ENCODE data around the gene SLC25A6. TPM values are rescaled to one million over a fixed set of nuclear protein-coding genes. Genes with fewer than 3 reads are reported as not detected.

Gene SLC25A6
- total and polyA plus RNA-seq, 3 experiments from 2014 or later = 330 to 469 (median 341) TPM

- peaks cover 11 to 32% (median 18%) of the 10 kb centered on the region in 3 donors for H3K4me1 Mint-ChIP-seq
- H3K4me3 Mint-ChIP-seq = no peak overlapping the region
- H3K27me3 Mint-ChIP-seq = no peaks in the 10 kb centered on the region
- Histone ChIP-seq H3K9me3 (ENCODE audit: low read length) (no peaks in the 10 kb centered on the region), H3K36me3 (ENCODE audit: insufficient read depth, low read length) (no peaks in the 10 kb centered on the region), H3K27me3 (ENCODE audit: insufficient read depth, low read length, poor library complexity, severe bottlenecking) (no peaks in the 10 kb centered on the region), H3K4me1 (ENCODE audit: insufficient read depth, low read length) (no peaks in the 10 kb centered on the region), H3K27ac (ENCODE audit: low read depth, low read length) (no peak overlapping the region), H3K4me3 (ENCODE audit: low read length) (no peak overlapping the region)
- no peak overlapping the region for H3K27ac Mint-ChIP-seq
- H3K9me3 Mint-ChIP-seq = peaks cover 0 to 1% (median 0%) of the 10 kb centered on the region in 5 donors
- CTCF ChIA-PET = no interaction called here
- peak in 1 of 5 donors; percentile 37 for DNase-seq
- peaks cover 0 to 25% (median 0%) of the 10 kb centered on the region in 3 donors for H3K36me3 Mint-ChIP-seq
- POLR2A ChIA-PET = no interaction called here
These were observed 5.7 kb upstream of the SLC25A6 start for GRCh38 chrX:1397441-1398270.

- no peaks in the 10 kb centered on the region for H3K4me1 ChIP-seq (ENCODE audit: insufficient read depth, low read length)
- H3K27ac Mint-ChIP-seq = peak overlapping the region in 1 of 8 donors; percentile 52
- no peaks in the 10 kb centered on the region for H3K36me3 ChIP-seq (ENCODE audit: insufficient read depth, low read length)
- H3K4me3 Mint-ChIP-seq = no peak overlapping the region
- DNase-seq = peak in 1 of 5 donors; percentile 29
- H3K9me3 ChIP-seq (ENCODE audit: low read length) = no peaks in the 10 kb centered on the region
- no peak overlapping the region for H3K4me3 ChIP-seq (ENCODE audit: low read length)
- H3K4me1 Mint-ChIP-seq = peaks cover 11 to 32% (median 18%) of the 10 kb centered on the region in 3 donors
- no peak overlapping the region for H3K27ac ChIP-seq (ENCODE audit: low read depth, low read length)
- no peaks in the 10 kb centered on the region for H3K27me3 ChIP-seq (ENCODE audit: insufficient read depth, low read length, poor library complexity, severe bottlenecking)
- H3K9me3 Mint-ChIP-seq = peaks cover 0 to 1% (median 0%) of the 10 kb centered on the region in 5 donors
- H3K36me3 Mint-ChIP-seq = peaks cover 0 to 25% (median 0%) of the 10 kb centered on the region in 3 donors
- ChIA-PET POLR2A (no interaction called here), CTCF (no interaction called here)
- H3K27me3 Mint-ChIP-seq = no peaks in the 10 kb centered on the region
These were observed 5.1 kb upstream of the SLC25A6 start for GRCh38 chrX:1397001-1397400.

- Mint-ChIP-seq H3K27ac (peak overlapping the region in 3 of 8 donors; percentile 39 to 59 (median 43)), H3K4me3 (peak overlapping the region in 4 of 7 donors; percentile 21 to 77 (median 40)), H3K27me3 (no peaks in the 10 kb centered on the region), H3K4me1 (peaks cover 17 to 39% (median 24%) of the 10 kb centered on the region in 3 donors), H3K36me3 (peaks cover 0 to 24% (median 0%) of the 10 kb centered on the region in 3 donors), H3K9me3 (peaks cover 0 to 1% (median 0%) of the 10 kb centered on the region in 5 donors)
- Histone ChIP-seq H3K9me3 (ENCODE audit: low read length) (no peaks in the 10 kb centered on the region), H3K36me3 (ENCODE audit: insufficient read depth, low read length) (peaks cover under 1% of the 10 kb centered on the region), H3K27ac (ENCODE audit: low read depth, low read length) (no peak overlapping the region), H3K27me3 (ENCODE audit: insufficient read depth, low read length, poor library complexity, severe bottlenecking) (no peaks in the 10 kb centered on the region), H3K4me3 (ENCODE audit: low read length) (no peak overlapping the region), H3K4me1 (ENCODE audit: insufficient read depth, low read length) (peaks cover 6% of the 10 kb centered on the region)
- DNase-seq = no peak
- ChIA-PET POLR2A (no interaction called here), CTCF (no interaction called here)
These were observed 3.8 kb upstream of the SLC25A6 start for GRCh38 chrX:1395646-1396216.

GRCh38 chrX:1394731-1395501 lies 3.0 kb upstream of the SLC25A6 start:
- peak overlapping the region; percentile 29 to 87 (median 48) for H3K4me3 Mint-ChIP-seq
- Histone ChIP-seq H3K27me3 (ENCODE audit: insufficient read depth, low read length, poor library complexity, severe bottlenecking) (no peaks in the 10 kb centered on the region), H3K36me3 (ENCODE audit: insufficient read depth, low read length) (peaks cover 7% of the 10 kb centered on the region), H3K27ac (ENCODE audit: low read depth, low read length) (no peak overlapping the region), H3K4me3 (ENCODE audit: low read length) (no peak overlapping the region), H3K4me1 (ENCODE audit: insufficient read depth, low read length) (peaks cover 14% of the 10 kb centered on the region), H3K9me3 (ENCODE audit: low read length) (no peaks in the 10 kb centered on the region)
- peaks cover 0 to 1% (median 0%) of the 10 kb centered on the region in 5 donors for H3K9me3 Mint-ChIP-seq
- DNase-seq = peak in 1 of 5 donors; percentile 43
- peaks cover 17 to 47% (median 32%) of the 10 kb centered on the region in 3 donors for H3K4me1 Mint-ChIP-seq
- ChIA-PET CTCF (no interaction called here), POLR2A (no interaction called here)
- peak overlapping the region in 2 of 8 donors; percentile 39 to 63 for H3K27ac Mint-ChIP-seq
- peaks cover 0 to 26% (median 1%) of the 10 kb centered on the region in 3 donors for H3K36me3 Mint-ChIP-seq
- H3K27me3 Mint-ChIP-seq = no peaks in the 10 kb centered on the region

GRCh38 chrX:1393871-1394615 lies 2.1 kb upstream of the SLC25A6 start:
- peaks cover 21 to 53% (median 39%) of the 10 kb centered on the region in 3 donors for H3K4me1 Mint-ChIP-seq
- H3K36me3 Mint-ChIP-seq = peaks cover 0 to 34% (median 1%) of the 10 kb centered on the region in 3 donors
- peaks cover 16% of the 10 kb centered on the region for H3K36me3 ChIP-seq (ENCODE audit: insufficient read depth, low read length)
- no peaks in the 10 kb centered on the region for H3K9me3 ChIP-seq (ENCODE audit: low read length)
- peaks cover 22% of the 10 kb centered on the region for H3K4me1 ChIP-seq (ENCODE audit: insufficient read depth, low read length)
- no peak overlapping the region for H3K4me3 ChIP-seq (ENCODE audit: low read length)
- peaks cover 0 to 1% (median 0%) of the 10 kb centered on the region in 5 donors for H3K9me3 Mint-ChIP-seq
- ChIA-PET POLR2A (no interaction called here), CTCF (no interaction called here)
- no peak overlapping the region for H3K27ac ChIP-seq (ENCODE audit: low read depth, low read length)
- H3K27me3 ChIP-seq (ENCODE audit: insufficient read depth, low read length, poor library complexity, severe bottlenecking) = no peaks in the 10 kb centered on the region
- peak overlapping the region; percentile 81 to 90 (median 85) for H3K4me3 Mint-ChIP-seq
- no peaks in the 10 kb centered on the region for H3K27me3 Mint-ChIP-seq
- peak overlapping the region in 7 of 8 donors; percentile 69 to 90 (median 86) for H3K27ac Mint-ChIP-seq
- peak in 1 of 5 donors; percentile 24 for DNase-seq

GRCh38 chrX:1392376-1393068 lies 609 bp upstream of the SLC25A6 start:
- peaks cover 32% of the 10 kb centered on the region for H3K4me1 ChIP-seq (ENCODE audit: insufficient read depth, low read length)
- H3K9me3 ChIP-seq (ENCODE audit: low read length) = no peaks in the 10 kb centered on the region
- ChIA-PET POLR2A (no interaction called here), CTCF (no interaction called here)
- peak overlapping the region; percentile 68 to 93 (median 90) for H3K27ac Mint-ChIP-seq
- peak overlapping the region; percentile 85 for H3K27ac ChIP-seq (ENCODE audit: low read depth, low read length)
- peaks cover 31% of the 10 kb centered on the region for H3K36me3 ChIP-seq (ENCODE audit: insufficient read depth, low read length)
- H3K9me3 Mint-ChIP-seq = no peaks in the 10 kb centered on the region
- peaks cover 4 to 46% (median 12%) of the 10 kb centered on the region in 3 donors for H3K36me3 Mint-ChIP-seq
- H3K27me3 ChIP-seq (ENCODE audit: insufficient read depth, low read length, poor library complexity, severe bottlenecking) = no peaks in the 10 kb centered on the region
- no peak for DNase-seq
- H3K4me3 Mint-ChIP-seq = peak overlapping the region; percentile 88 to 99 (median 90)
- H3K27me3 Mint-ChIP-seq = no peaks in the 10 kb centered on the region
- peak overlapping the region; percentile 99 for H3K4me3 ChIP-seq (ENCODE audit: low read length)
- H3K4me1 Mint-ChIP-seq = peaks cover 34 to 68% (median 53%) of the 10 kb centered on the region in 3 donors

- peak in 1 of 5 donors; percentile 94 for DNase-seq
- peaks cover 32% of the 10 kb centered on the region for H3K4me1 ChIP-seq (ENCODE audit: insufficient read depth, low read length)
- POLR2A ChIA-PET = no interaction called here
- CTCF ChIA-PET = no interaction called here
- no peaks in the 10 kb centered on the region for H3K9me3 ChIP-seq (ENCODE audit: low read length)
- H3K27me3 Mint-ChIP-seq = no peaks in the 10 kb centered on the region
- H3K27ac Mint-ChIP-seq = peak overlapping the region in 7 of 8 donors; percentile 73 to 93 (median 89)
- H3K36me3 ChIP-seq (ENCODE audit: insufficient read depth, low read length) = peaks cover 43% of the 10 kb centered on the region
- no peaks in the 10 kb centered on the region for H3K9me3 Mint-ChIP-seq
- H3K4me3 ChIP-seq (ENCODE audit: low read length) = peak overlapping the region; percentile 99
- no peaks in the 10 kb centered on the region for H3K27me3 ChIP-seq (ENCODE audit: insufficient read depth, low read length, poor library complexity, severe bottlenecking)
- H3K4me1 Mint-ChIP-seq = peaks cover 34 to 66% (median 53%) of the 10 kb centered on the region in 3 donors
- peaks cover 8 to 53% (median 15%) of the 10 kb centered on the region in 3 donors for H3K36me3 Mint-ChIP-seq
- H3K27ac ChIP-seq (ENCODE audit: low read depth, low read length) = peak overlapping the region; percentile 95
- peak overlapping the region; percentile 88 to 99 (median 90) for H3K4me3 Mint-ChIP-seq
These were observed 575 bp downstream of the SLC25A6 start for GRCh38 chrX:1391370-1391706.
